GM12864 (cell line): ENCODE results near the gene ZBTB48.

Experiments used
- DNase-seq: peaks from one replicate; pipeline ENCODE4 v3.0.0-alpha.2; 2011; ENCODE audit warnings: low read depth
- H3K4me3 ChIP-seq: 2 replicates; pipeline ENCODE4 v1.5.1; 2011; ENCODE audit warnings: mild to moderate bottlenecking, low read depth, low read length, control low read depth
- TF ChIP-seq, protein P1 (sequence below): IDR thresholded peaks from 2 replicates; pipeline ENCODE4 v1.5.1; 2011; ENCODE audit warnings: low read depth, mild to moderate bottlenecking, moderate library complexity, low read length, control low read depth, inconsistent platforms; ENCODE audit errors: missing control alignments

Gene ZBTB48

GRCh38 chr1:6574025-6574620 lies 5.7 kb upstream of the ZBTB48 start:
- no peak overlapping the region for H3K4me3 ChIP-seq
- TF ChIP-seq, protein P1, sequence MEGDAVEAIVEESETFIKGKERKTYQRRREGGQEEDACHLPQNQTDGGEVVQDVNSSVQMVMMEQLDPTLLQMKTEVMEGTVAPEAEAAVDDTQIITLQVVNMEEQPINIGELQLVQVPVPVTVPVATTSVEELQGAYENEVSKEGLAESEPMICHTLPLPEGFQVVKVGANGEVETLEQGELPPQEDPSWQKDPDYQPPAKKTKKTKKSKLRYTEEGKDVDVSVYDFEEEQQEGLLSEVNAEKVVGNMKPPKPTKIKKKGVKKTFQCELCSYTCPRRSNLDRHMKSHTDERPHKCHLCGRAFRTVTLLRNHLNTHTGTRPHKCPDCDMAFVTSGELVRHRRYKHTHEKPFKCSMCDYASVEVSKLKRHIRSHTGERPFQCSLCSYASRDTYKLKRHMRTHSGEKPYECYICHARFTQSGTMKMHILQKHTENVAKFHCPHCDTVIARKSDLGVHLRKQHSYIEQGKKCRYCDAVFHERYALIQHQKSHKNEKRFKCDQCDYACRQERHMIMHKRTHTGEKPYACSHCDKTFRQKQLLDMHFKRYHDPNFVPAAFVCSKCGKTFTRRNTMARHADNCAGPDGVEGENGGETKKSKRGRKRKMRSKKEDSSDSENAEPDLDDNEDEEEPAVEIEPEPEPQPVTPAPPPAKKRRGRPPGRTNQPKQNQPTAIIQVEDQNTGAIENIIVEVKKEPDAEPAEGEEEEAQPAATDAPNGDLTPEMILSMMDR = no peak
- DNase-seq = no peak

DNA sequence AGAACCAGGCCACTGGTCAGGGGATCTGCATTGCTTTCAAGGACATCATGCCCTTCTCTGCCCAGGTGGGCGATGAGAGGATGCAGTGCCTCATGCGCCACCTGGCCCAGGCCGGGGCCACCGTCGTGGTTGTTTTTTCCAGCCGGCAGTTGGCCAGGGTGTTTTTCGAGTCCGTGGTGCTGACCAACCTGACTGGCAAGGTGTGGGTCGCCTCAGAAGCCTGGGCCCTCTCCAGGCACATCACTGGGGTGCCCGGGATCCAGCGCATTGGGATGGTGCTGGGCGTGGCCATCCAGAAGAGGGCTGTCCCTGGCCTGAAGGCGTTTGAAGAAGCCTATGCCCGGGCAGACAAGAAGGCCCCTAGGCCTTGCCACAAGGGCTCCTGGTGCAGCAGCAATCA lies 5.0 kb upstream of the ZBTB48 start:
- TF ChIP-seq, protein P1 = no peak
- no peak overlapping the region for H3K4me3 ChIP-seq
- DNase-seq = no peak

DNA sequence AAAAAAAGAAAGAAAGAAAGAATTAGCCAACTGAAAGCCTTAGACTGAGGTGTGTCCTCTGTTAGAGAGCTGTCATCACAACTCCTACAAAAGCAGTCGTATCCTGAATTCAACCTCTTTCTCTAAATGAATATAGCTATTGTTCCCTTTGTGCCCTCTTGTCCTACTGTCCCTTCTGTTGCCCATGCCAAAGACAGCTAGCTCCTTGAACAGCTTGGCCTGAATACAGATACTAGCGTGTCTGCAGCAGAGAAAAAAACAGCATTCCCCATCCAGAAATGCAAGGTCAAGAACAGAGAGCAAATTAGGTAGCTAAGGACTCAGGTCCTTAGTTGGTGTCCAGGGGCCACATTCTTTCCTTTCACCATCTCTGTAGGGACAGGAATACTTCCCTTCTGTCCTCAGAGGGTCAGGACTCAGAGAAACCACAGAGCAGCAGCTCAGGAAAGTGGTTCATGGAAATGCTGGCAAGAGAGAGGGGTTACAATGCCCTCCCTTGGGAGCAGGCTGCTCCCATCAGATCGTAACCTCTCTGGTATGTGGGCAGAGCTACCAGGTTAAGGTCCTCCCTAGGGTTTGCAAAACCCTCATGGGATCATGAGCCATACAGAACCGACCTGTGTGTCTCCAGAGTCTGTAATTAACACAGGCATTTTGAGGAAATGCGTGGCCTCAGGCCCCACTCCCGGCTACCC lies 1.8 kb upstream of the ZBTB48 start:
- no peak overlapping the region for H3K4me3 ChIP-seq
- TF ChIP-seq, protein P1 = no peak
- DNase-seq = no peak

DNA sequence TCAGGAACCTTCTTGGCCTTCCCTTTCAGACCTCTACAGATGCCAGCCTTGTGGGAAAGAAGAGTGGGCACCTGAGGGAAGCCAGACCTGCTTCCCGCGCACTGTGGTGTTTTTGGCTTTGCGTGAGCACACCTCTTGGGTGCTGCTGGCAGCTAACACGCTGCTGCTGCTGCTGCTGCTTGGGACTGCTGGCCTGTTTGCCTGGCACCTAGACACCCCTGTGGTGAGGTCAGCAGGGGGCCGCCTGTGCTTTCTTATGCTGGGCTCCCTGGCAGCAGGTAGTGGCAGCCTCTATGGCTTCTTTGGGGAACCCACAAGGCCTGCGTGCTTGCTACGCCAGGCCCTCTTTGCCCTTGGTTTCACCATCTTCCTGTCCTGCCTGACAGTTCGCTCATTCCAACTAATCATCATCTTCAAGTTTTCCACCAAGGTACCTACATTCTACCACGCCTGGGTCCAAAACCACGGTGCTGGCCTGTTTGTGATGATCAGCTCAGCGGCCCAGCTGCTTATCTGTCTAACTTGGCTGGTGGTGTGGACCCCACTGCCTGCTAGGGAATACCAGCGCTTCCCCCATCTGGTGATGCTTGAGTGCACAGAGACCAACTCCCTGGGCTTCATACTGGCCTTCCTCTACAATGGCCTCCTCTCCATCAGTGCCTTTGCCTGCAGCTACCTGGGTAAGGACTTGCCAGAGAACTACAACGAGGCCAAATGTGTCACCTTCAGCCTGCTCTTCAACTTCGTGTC lies 995 bp upstream of the ZBTB48 start:
- no peak for DNase-seq
- TF ChIP-seq, protein P1 = no peak
- no peak overlapping the region for H3K4me3 ChIP-seq

- DNase-seq = no peak
- H3K4me3 ChIP-seq = peak overlapping the region; percentile 77
- TF ChIP-seq, protein P1 = no peak
Observed at GRCh38 chr1:6580119-6580592, 362 bp downstream of the ZBTB48 start.

DNA sequence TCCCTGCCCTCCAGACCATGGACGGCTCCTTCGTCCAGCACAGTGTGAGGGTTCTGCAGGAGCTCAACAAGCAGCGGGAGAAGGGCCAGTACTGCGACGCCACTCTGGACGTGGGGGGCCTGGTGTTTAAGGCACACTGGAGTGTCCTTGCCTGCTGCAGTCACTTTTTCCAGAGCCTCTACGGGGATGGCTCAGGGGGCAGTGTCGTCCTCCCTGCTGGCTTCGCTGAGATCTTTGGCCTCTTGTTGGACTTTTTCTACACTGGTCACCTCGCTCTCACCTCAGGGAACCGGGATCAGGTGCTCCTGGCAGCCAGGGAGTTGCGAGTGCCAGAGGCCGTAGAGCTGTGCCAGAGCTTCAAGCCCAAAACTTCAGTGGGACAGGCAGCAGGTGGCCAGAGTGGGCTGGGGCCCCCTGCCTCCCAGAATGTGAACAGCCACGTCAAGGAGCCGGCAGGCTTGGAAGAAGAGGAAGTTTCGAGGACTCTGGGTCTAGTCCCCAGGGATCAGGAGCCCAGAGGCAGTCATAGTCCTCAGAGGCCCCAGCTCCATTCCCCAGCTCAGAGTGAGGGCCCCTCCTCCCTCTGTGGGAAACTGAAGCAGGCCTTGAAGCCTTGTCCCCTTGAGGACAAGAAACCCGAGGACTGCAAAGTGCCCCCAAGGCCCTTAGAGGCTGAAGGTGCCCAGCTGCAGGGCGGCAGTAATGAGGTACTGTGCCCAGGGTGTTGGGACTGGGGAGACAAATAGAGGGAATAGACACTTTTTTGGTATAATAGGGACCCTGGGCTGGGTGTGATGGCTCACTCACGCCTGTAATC lies 1.0 kb downstream of the ZBTB48 start:
- no peak for DNase-seq
- TF ChIP-seq, protein P1 = no peak
- H3K4me3 ChIP-seq = peak overlapping the region; percentile 77
